PC-9 (cell line): ENCODE results near the gene CA5A. TPM values are rescaled to one million over a fixed set of nuclear protein-coding genes. Genes with fewer than 3 reads are reported as not detected.

Source experiments
- BruUV-seq: library from RNA; stranded (reverse); fragments of 400-500 nt; replicated peaks from 2 replicates; lab custom pipeline; 2021; lab: Mats Ljungman, UMichigan
- CTCF ChIA-PET: fragments of 300-600 bp; sonication (Branson Sonifier 250); formaldehyde crosslinking; loops from one replicate; lab custom pipeline; 2022; ENCODE audit warnings: antibody characterized with exemption; lab: Charles Lee
- POLR2A ChIA-PET: fragments of 300-600 bp; sonication (Branson Sonifier 250); formaldehyde crosslinking; loops from one replicate; lab custom pipeline; 2022; ENCODE audit warnings: antibody characterized with exemption; ENCODE audit not compliant: unreplicated experiment; lab: Charles Lee
- DNase-seq, 2 experiments: peaks; one replicate each; pipeline versions ENCODE4 v3.0.0 to v3.0.0-alpha.2; 2015 to 2022; ENCODE audit warnings: mixed read lengths in 1 of 2
- H2AFZ ChIP-seq: fragments of 200-600 bp; sonication (generic); 2 replicates; pipeline ENCODE4 v1.8.1; 2017; ENCODE audit warnings: antibody characterized with exemption
- H3F3A ChIP-seq: fragments of 200-600 bp; sonication (generic); 2 replicates; pipeline ENCODE4 v1.8.1; 2017; ENCODE audit warnings: antibody characterized with exemption, mild to moderate bottlenecking, low read depth; ENCODE audit not compliant: insufficient read depth
- H3K27ac ChIP-seq: fragments of 200-600 bp; sonication (generic); 2 replicates; pipeline ENCODE4 v1.6.1; 2016; ENCODE audit warnings: mixed run types
- H3K27me3 ChIP-seq: fragments of 200-600 bp; sonication (generic); 2 replicates; pipeline ENCODE4 v1.6.1; 2016; ENCODE audit warnings: low read depth, mixed run types; ENCODE audit not compliant: insufficient read depth
- H3K36me3 ChIP-seq: fragments of 200-600 bp; sonication (generic); 2 replicates; pipeline ENCODE4 v1.6.1; 2016; ENCODE audit warnings: low read depth, mixed run types
- H3K4me1 ChIP-seq: fragments of 200-600 bp; sonication (generic); replicated peaks from 2 replicates; pipeline ENCODE4 v1.6.1; 2016; ENCODE audit warnings: mixed run types; ENCODE audit not compliant: insufficient read depth
- H3K4me2 ChIP-seq: fragments of 200-600 bp; sonication (generic); 2 replicates; pipeline ENCODE4 v1.6.1; 2017; ENCODE audit warnings: mixed run types
- H3K4me3 ChIP-seq: fragments of 200-600 bp; sonication (generic); 2 replicates; pipeline ENCODE4 v1.6.1; 2016; ENCODE audit warnings: mixed run types
- H3K79me2 ChIP-seq: fragments of 200-600 bp; sonication (generic); 2 replicates; pipeline ENCODE4 v1.6.1; 2017; ENCODE audit warnings: low read depth, mixed run types
- H3K9me2 ChIP-seq: fragments of 200-600 bp; sonication (generic); 2 replicates; pipeline ENCODE4 v1.8.1; 2017; ENCODE audit warnings: mild to moderate bottlenecking; ENCODE audit not compliant: insufficient read depth
- H3K9me3 ChIP-seq: fragments of 200-600 bp; sonication (generic); 2 replicates; pipeline ENCODE4 v1.8.1; 2016; ENCODE audit warnings: low read depth; ENCODE audit not compliant: insufficient read depth
- H4K20me1 ChIP-seq: fragments of 200-600 bp; sonication (generic); 2 replicates; pipeline ENCODE4 v1.8.1; 2017; ENCODE audit not compliant: insufficient read depth
- EZH2 ChIP-seq: fragments of 200-600 bp; sonication (generic); IDR thresholded peaks from 2 replicates; pipeline ENCODE4 v1.8.0; 2017; ENCODE audit warnings: antibody characterized with exemption, low read depth
- intact Hi-C: fragments of 100-400 bp; cut with micrococcal nuclease; formaldehyde crosslinking; loops from one replicate; pipeline ENCODE4 v1.10.0; 2022; ENCODE audit not compliant: unreplicated experiment
- total RNA-seq: library from RNA; stranded (reverse); gene quantifications from 2 replicates; pipeline ENCODE4 v1.2.3, GENCODE V29; 2021
- TF ChIP-seq, protein P1 (sequence below): fragments of 200-600 bp; sonication (generic); conservative IDR thresholded peaks from 2 replicates; pipeline ENCODE4 v1.6.1; 2017; ENCODE audit warnings: mixed run types, antibody characterized with exemption, mild to moderate bottlenecking, moderate library complexity

Gene CA5A
- total RNA-seq, 1 experiment from 2014 or later = 0.26 TPM

DNA sequence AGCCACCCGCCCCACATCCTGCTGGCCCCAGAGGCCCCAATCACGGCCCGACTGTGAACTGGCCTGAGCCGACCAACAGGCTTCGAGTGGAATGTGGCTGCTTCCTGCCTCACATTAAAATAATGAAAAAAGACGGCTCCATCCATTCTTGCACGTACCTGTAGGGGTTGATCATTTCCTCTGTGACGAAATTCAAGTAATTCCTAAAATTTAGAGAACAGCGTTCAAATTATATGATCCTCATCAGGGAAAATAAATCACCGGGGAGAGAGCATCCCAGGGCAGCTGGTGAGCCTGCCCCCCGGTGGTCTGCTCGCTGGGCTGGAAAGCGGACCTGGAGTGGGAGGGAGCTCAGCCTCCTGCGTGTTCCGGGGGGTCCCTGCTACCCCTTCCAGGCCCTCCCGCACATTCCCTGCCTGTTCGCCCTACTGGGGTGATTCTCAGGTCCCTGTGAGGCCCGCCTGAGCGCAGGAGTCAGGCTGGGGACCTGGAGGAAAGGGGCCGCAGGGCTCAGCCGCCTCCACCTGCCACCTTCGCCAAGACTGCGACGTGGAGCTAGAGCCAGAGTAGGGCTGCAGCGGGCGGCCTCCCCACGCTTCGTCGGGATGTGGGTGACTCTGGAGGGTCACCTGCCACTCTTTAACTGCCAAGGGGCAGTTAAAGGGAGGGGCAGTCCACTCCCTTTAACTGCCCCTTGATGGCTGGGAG lies 95.9 kb downstream of the CA5A start:
- H3K9me3 ChIP-seq = no peaks in the 10 kb centered on the region
- H3K27me3 ChIP-seq = no peaks in the 10 kb centered on the region
- no peak overlapping the region for H3K4me2 ChIP-seq
- CTCF ChIA-PET = no interaction called here
- DNase-seq = no peak
- no TSS peak for BruUV-seq
- no peaks in the 10 kb centered on the region for H3K9me2 ChIP-seq
- peaks cover 21% of the 10 kb centered on the region; the same call in 1 of the 2 replicates for H3K36me3 ChIP-seq
- H3F3A ChIP-seq = peaks cover 4% of the 10 kb centered on the region; the same call in 1 of the 2 replicates
- H3K27ac ChIP-seq = no peak overlapping the region
- no peak overlapping the region for H3K4me3 ChIP-seq
- POLR2A ChIA-PET = no interaction called here
- H3K4me1 ChIP-seq = no peaks in the 10 kb centered on the region
- H2AFZ ChIP-seq = no peak overlapping the region
- intact Hi-C loops = no loop called here
- peaks cover 72% of the 10 kb centered on the region for H4K20me1 ChIP-seq
- H3K79me2 ChIP-seq = peaks cover 29% of the 10 kb centered on the region
- no peak for TF ChIP-seq EZH2
- TF ChIP-seq, protein P1, sequence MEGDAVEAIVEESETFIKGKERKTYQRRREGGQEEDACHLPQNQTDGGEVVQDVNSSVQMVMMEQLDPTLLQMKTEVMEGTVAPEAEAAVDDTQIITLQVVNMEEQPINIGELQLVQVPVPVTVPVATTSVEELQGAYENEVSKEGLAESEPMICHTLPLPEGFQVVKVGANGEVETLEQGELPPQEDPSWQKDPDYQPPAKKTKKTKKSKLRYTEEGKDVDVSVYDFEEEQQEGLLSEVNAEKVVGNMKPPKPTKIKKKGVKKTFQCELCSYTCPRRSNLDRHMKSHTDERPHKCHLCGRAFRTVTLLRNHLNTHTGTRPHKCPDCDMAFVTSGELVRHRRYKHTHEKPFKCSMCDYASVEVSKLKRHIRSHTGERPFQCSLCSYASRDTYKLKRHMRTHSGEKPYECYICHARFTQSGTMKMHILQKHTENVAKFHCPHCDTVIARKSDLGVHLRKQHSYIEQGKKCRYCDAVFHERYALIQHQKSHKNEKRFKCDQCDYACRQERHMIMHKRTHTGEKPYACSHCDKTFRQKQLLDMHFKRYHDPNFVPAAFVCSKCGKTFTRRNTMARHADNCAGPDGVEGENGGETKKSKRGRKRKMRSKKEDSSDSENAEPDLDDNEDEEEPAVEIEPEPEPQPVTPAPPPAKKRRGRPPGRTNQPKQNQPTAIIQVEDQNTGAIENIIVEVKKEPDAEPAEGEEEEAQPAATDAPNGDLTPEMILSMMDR = no peak

- no peak for DNase-seq
- Histone ChIP-seq H3K27ac (no peak overlapping the region), H2AFZ (no peak overlapping the region), H3K4me1 (no peaks in the 10 kb centered on the region), H3K79me2 (peaks cover 24% of the 10 kb centered on the region), H3K36me3 (peaks cover 27% of the 10 kb centered on the region), H3K27me3 (no peaks in the 10 kb centered on the region), H3K4me3 (no peak overlapping the region), H3K9me3 (no peaks in the 10 kb centered on the region), H3K4me2 (no peak overlapping the region), H4K20me1 (peaks cover 73% of the 10 kb centered on the region), H3K9me2 (no peaks in the 10 kb centered on the region), H3F3A (peaks cover 4% of the 10 kb centered on the region; the same call in 1 of the 2 replicates)
- intact Hi-C loops = loop anchor here (5.0 kb wide), 1 partner anchor 62 kb away; no protein-coding TSS in a partner anchor
- BruUV-seq = no TSS peak
- TF ChIP-seq, protein P1 = no peak
- TF ChIP-seq EZH2 = no peak
- CTCF ChIA-PET = no interaction called here
- POLR2A ChIA-PET = interaction anchor here (0.6 kb wide), 1 partner anchor 14 kb away, joined by 9 read pairs; no protein-coding TSS in a partner anchor
Observed at GRCh38 chr16:87839542-87840270, 96.6 kb downstream of the CA5A start.

DNA sequence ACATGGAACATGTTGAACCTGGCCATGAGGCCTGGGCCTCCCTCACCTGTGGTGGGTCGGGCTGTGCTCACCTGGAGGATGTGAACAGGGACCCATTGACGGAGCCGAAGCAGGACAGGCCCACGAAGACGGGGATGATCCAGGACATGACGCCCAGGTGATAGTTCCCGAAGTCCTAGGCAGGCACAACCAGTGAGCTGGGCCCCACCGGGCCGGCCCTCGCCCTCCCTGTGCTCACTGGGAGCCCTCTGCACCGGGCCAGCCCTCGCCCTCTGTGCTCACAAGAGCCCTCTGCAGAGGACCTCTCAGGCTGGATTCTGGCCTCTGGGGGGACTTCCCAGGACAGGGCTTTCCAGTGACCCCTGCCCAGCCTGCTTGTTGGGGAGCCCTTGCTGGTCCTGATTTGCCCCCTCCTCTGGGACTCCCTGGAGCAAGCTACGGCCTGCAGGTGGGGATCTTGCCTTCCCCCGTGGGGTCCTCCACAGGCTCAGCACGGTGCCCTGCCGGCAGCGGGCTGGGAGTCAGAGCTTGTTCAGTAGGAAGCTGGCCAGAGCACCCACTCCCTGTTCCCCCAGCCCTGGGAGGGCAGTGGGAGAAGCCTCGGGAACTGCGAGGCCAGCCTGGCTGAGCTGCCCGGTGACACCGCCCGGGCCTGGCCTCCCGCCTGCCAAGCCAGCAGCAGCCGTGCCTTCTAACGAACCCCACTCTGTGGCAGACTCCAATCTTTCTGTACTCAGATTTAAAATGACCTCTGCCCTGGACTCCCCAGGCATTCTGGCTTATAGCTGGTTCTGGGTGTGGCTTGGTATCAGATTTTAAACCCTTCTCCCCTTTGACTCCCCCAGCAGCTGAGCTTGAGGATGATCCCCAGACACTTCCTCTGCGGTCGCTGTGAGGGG lies 97.4 kb downstream of the CA5A start:
- no TSS peak for BruUV-seq

More for the DNA sequence above, 97.4 kb downstream of the CA5A start:
- ChIA-PET CTCF (no interaction called here), POLR2A (interaction anchor here (0.6 kb wide), 1 partner anchor 13 kb away, joined by 9 read pairs; no protein-coding TSS in a partner anchor)
- Histone ChIP-seq H3K4me1 (no peaks in the 10 kb centered on the region), H3K79me2 (peaks cover 16% of the 10 kb centered on the region), H3K9me3 (no peaks in the 10 kb centered on the region), H3F3A (peaks cover 4% of the 10 kb centered on the region; the same call in 1 of the 2 replicates), H3K4me2 (no peak overlapping the region), H3K4me3 (no peak overlapping the region), H3K9me2 (no peaks in the 10 kb centered on the region), H3K27ac (no peak overlapping the region), H3K36me3 (peaks cover 31% of the 10 kb centered on the region), H3K27me3 (no peaks in the 10 kb centered on the region), H4K20me1 (peaks cover 65% of the 10 kb centered on the region), H2AFZ (no peak overlapping the region)
- DNase-seq = no peak
- TF ChIP-seq EZH2 = no peak
- TF ChIP-seq, protein P1 = no peak
- intact Hi-C loops = loop anchor here (5.0 kb wide), 1 partner anchor 62 kb away; no protein-coding TSS in a partner anchor
